ENCODE results near the gene MTCP1. TPM values are rescaled to one million over a fixed set of nuclear protein-coding genes. Genes with fewer than 3 reads are reported as not detected.

MTCP1 gene, protein sequence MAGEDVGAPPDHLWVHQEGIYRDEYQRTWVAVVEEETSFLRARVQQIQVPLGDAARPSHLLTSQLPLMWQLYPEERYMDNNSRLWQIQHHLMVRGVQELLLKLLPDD
- 10 to 100 TPM in 1 of 2 donors, under 1 TPM in 1; 0.36 to 15.8 TPM for total RNA-seq

DNA sequence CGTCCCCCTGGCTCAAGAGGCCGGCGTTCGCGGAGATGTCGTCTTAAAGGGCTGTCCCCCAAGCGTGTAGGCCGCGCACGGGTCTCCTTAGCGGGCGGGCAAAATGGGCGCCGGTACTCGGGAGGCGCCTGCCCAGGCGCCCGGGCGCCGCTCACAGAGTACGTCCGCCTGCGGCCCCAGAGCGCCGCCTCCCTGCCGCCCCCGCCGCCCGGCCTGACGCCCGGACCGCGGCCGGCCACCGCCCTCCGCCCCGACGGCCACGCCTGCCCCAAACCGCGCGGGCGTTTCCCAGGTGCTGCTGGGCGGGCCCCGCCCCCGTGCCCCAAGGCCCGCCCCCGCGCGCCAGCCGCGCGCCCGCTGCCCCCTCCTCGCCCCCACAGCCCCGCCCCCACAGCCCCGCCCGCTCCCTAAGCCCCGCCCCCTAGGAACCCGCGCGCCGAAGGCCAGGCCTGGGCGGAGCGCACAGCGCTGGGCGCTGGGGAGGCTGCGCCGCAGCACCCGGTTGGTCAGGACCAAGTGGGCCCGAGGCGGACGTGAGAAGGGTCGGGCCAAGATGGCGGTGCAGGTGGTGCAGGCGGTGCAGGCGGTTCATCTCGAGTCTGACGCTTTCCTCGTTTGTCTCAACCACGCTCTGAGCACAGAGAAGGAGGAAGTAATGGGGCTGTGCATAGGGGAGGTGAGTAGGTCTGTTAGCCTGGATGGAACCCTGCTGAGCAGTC, at the start of gene MTCP1, which contains the start of the genes BRCC3 and CMC4:
TSS of gene MTCP1 (minus strand) at position 162 of the 719 bp plus-strand sequence. CDS start 5,126 bp downstream, outside the sequence.
TSS of gene BRCC3 (plus strand) at position 534 of the 719 bp plus-strand sequence. CDS start at position 554, 20 bp downstream.
TSS of gene CMC4 (minus strand) at position 162 of the 719 bp plus-strand sequence. CDS start 7,113 bp downstream, outside the sequence.
- peak within 1 kb of the TSS; percentile 82 to 84 for H3K27ac ChIP-seq
- H3K36me3 ChIP-seq: no peaks in the 10 kb centered on the region
- intact Hi-C loops (cut with DNase I): loop anchor here (5.0 kb wide), 1 partner anchor 89 kb away; no protein-coding TSS in a partner anchor
- TF ChIP-seq POLR2AphosphoS5 (IDR thresholded peaks at IDR 0.05): peak; percentile 64
- TF ChIP-seq POLR2A (IDR thresholded peaks at IDR 0.05): peak; percentile 65
- TF ChIP-seq, protein P1, sequence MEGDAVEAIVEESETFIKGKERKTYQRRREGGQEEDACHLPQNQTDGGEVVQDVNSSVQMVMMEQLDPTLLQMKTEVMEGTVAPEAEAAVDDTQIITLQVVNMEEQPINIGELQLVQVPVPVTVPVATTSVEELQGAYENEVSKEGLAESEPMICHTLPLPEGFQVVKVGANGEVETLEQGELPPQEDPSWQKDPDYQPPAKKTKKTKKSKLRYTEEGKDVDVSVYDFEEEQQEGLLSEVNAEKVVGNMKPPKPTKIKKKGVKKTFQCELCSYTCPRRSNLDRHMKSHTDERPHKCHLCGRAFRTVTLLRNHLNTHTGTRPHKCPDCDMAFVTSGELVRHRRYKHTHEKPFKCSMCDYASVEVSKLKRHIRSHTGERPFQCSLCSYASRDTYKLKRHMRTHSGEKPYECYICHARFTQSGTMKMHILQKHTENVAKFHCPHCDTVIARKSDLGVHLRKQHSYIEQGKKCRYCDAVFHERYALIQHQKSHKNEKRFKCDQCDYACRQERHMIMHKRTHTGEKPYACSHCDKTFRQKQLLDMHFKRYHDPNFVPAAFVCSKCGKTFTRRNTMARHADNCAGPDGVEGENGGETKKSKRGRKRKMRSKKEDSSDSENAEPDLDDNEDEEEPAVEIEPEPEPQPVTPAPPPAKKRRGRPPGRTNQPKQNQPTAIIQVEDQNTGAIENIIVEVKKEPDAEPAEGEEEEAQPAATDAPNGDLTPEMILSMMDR (IDR thresholded peaks at IDR 0.05): no peak
- peak; percentile 73 for DNase-seq (ENCODE audit: low spot score)
- no peaks in the 10 kb centered on the region for H3K9me3 ChIP-seq
- WGBS: under 1% methylated on average over 17 of the region's 81 CpGs
- H3K27me3 ChIP-seq (replicated peaks; ENCODE audit: insufficient read depth): no peaks in the 10 kb centered on the region
- peak within 1 kb of the TSS; percentile 47 to 54 for H3K4me3 ChIP-seq
- no peaks in the 10 kb centered on the region for H3K4me1 ChIP-seq (replicated peaks)

DNA sequence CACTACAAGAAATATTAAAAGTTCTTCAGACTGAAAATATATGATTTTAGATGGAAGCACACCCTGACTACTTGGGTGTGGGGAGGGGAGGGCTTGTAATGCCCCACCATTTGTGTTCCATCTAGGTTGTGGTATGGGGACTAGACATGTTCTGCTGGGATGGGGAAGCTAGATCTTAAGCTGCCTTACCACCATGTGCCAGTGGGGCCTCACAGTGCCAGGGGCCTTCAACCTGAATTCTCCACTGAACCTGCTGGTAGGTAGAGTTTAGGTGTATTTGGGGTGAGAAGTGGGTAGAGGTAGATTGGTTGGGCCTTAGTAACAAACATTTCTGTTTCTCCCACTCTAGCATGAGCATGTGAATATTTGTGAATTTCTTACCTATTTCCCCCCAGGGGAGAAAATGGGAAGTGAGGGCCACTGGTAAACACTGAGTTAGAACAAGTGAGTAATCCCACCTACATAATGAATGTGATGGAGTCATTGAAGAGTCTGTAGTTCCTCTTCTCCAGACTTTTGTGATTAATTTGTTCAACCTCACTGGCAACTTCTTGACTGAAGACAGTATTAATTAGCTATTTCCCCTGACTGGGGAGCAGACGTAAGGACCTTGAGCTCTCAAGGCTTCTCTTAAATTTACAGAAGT, 44.4 kb upstream of the MTCP1 start:
- TF ChIP-seq, protein P1 (IDR thresholded peaks at IDR 0.05): no peak
- TF ChIP-seq POLR2AphosphoS5 (IDR thresholded peaks at IDR 0.05) (no peak), POLR2A (IDR thresholded peaks at IDR 0.05) (no peak)
- H3K4me3 ChIP-seq: no peak overlapping the region
- no peak for DNase-seq (ENCODE audit: low spot score)
- H3K9me3 ChIP-seq: no peaks in the 10 kb centered on the region
- no peak overlapping the region for H3K27ac ChIP-seq
- no peaks in the 10 kb centered on the region for H3K4me1 ChIP-seq (replicated peaks)
- intact Hi-C loops (cut with DNase I): no loop called here
- no peaks in the 10 kb centered on the region for H3K27me3 ChIP-seq (replicated peaks; ENCODE audit: insufficient read depth)
- H3K36me3 ChIP-seq: no peaks in the 10 kb centered on the region
- 100% methylated on average over 1 of the region's 1 CpG for WGBS

DNA sequence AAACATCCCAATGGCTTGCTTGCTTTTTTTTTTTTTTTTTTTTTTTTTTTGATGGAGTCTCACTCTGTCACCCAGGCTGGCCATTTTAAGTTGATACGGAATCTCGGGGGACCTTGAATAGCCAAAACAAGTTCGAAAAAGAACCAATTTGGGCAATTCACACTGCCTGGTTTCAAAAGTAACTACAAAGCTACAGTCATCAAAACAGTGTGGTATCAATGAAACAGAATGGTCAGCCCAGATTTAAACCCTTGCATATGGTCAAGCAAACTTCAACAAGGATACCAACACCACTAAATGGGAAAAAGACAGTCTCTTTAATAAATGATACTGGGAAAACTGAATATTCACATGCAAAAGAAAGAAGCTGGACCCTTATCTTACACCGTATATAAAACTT, 42.2 kb upstream of the MTCP1 start:
- no peak for DNase-seq (ENCODE audit: low spot score)
- TF ChIP-seq, protein P1 (IDR thresholded peaks at IDR 0.05): no peak
- no peak for TF ChIP-seq POLR2AphosphoS5 (IDR thresholded peaks at IDR 0.05)
- TF ChIP-seq POLR2A (IDR thresholded peaks at IDR 0.05): no peak
- intact Hi-C loops (cut with DNase I): no loop called here
- Histone ChIP-seq H3K27me3 (replicated peaks; ENCODE audit: insufficient read depth) (no peaks in the 10 kb centered on the region), H3K9me3 (no peaks in the 10 kb centered on the region), H3K4me1 (replicated peaks) (no peaks in the 10 kb centered on the region), H3K27ac (no peak overlapping the region), H3K4me3 (no peak overlapping the region), H3K36me3 (no peaks in the 10 kb centered on the region)
- 95% methylated on average over 4 of the region's 4 CpGs for whole genome bisulfite sequencing

DNA sequence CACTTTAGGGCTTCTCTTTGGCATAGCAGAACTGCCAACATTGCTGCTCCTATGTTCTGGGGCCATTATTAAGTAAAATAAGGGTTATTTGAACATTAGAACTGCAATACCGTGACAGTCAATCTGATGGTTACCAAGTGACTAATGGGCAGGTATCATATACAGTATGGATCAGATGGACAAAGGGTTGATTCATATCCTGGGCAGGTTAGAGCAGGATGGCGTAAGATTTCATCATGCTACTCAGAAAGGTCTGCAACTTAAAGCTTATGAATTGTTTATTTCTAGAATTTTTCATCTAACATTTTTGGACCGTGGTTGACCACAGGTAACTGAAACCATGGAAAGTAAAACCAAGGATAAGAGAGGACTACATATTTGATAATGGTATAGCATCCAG, 41.2 kb upstream of the MTCP1 start:
- DNase-seq (ENCODE audit: low spot score): no peak
- 92% methylated on average over 3 of the region's 3 CpGs for WGBS
- no peaks in the 10 kb centered on the region for H3K4me1 ChIP-seq (replicated peaks)
- H3K9me3 ChIP-seq: no peaks in the 10 kb centered on the region
- H3K4me3 ChIP-seq: no peak overlapping the region
- no peaks in the 10 kb centered on the region for H3K27me3 ChIP-seq (replicated peaks; ENCODE audit: insufficient read depth)
- no peak overlapping the region for H3K27ac ChIP-seq
- no peaks in the 10 kb centered on the region for H3K36me3 ChIP-seq
- intact Hi-C loops (cut with DNase I): no loop called here
- TF ChIP-seq POLR2A (IDR thresholded peaks at IDR 0.05) (no peak), POLR2AphosphoS5 (IDR thresholded peaks at IDR 0.05) (no peak)
- TF ChIP-seq, protein P1 (IDR thresholded peaks at IDR 0.05): no peak

All from prostate gland (tissue), 2 donors.